Ramos (cell line): ENCODE data around the gene NAMPT.
"Not testable (repeated sequence)": the region's sequence is repeated elsewhere in the genome, so short reads cannot be mapped to it uniquely, and the experiment has no call there.

Source experiments
- in situ Hi-C: fragments of 300-500 bp; cut with MboI; formaldehyde crosslinking; loops from one replicate; pipeline ENCODE4 v1.14.3; 2022; ENCODE audit warnings: low sequenced_read_pairs; ENCODE audit not compliant: unreplicated experiment

NAMPT gene

GRCh38 chr7:106284714-106285050, at the start of gene NAMPT:
Gene NAMPT, minus strand, starts transcription at chr7:106284983. Its CDS starts 99 bp downstream, at chr7:106284884.
- in situ Hi-C loops, result no loop called here

DNA sequence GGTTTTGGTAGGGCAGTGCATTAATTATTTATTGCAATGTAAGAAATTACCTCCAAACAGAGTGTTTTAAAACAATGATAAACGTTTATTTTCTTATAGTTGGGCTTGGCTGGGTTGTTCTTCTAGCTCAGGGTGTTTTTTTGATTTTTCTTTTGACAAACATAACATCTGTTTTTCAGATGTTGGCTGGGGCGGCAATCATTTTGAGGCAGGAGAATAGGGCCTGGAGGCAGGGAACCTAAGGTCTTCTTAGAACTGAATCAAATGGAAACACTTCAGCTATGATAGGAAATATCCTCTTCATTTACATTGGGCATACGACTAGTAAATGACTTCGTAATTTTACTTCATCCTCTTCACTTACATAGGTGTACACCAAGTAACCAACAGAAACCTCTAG, 47.4 kb upstream of the NAMPT start:
- in situ Hi-C loops, result no loop called here

- in situ Hi-C loops, result no loop called here
Measured at GRCh38 chr7:106331441-106332175, 46.8 kb upstream of the NAMPT start.

GRCh38 chr7:106329971-106330733, 45.4 kb upstream of the NAMPT start:
- in situ Hi-C loops, result no loop called here

DNA sequence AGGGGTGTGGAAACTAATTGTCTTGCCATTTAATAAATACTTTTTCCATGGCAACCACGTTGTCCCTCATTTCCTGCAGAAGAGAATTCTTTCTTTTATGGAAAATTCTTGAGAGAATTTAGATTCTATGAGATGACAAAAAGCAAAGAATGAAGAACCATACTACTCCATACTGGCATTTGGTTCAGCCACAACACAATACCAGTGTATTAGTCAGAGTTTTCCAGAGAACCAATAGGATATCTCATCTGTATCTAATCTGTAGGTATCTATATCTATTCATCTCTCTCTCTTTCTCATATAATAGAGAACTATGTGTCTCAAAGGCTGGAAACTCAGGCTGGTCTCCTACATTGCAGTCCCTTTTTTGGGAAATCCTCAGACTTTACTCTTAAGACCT, 44.6 kb upstream of the NAMPT start:
- in situ Hi-C loops, result no loop called here

GRCh38 chr7:106327538-106328481, 43.0 kb upstream of the NAMPT start:
- in situ Hi-C loops, result no loop called here

GRCh38 chr7:106326594-106327537, 42.1 kb upstream of the NAMPT start:
- in situ Hi-C loops, result no loop called here

- in situ Hi-C loops, result not testable (repeated sequence)
Measured at GRCh38 chr7:106324509-106324908, 39.7 kb upstream of the NAMPT start.

- in situ Hi-C loops, result not testable (repeated sequence)
Measured at GRCh38 chr7:106320254-106320770, 35.5 kb upstream of the NAMPT start.

- in situ Hi-C loops, result no loop called here
Measured at GRCh38 chr7:106318482-106318881, 33.7 kb upstream of the NAMPT start.

DNA sequence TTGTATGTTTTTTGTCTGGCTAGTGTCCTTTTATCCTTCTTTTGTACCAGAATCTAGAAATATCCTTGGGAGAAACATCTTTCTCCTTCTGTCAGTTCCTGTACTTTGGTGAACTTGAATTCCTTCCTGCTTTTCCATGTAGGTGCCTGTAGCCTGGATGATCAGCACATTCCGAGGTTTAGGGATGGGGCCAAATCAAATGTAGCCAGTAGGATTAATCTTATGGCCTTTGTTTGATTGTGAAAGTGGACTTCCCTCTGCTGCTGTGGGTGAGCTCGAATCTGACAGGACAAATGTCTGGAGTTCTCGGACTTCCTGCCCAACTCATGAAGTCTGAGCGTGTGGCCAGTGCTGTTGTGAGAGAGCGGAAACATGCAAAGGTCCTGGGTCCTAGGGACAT, 33.2 kb upstream of the NAMPT start:
- in situ Hi-C loops, result no loop called here

DNA sequence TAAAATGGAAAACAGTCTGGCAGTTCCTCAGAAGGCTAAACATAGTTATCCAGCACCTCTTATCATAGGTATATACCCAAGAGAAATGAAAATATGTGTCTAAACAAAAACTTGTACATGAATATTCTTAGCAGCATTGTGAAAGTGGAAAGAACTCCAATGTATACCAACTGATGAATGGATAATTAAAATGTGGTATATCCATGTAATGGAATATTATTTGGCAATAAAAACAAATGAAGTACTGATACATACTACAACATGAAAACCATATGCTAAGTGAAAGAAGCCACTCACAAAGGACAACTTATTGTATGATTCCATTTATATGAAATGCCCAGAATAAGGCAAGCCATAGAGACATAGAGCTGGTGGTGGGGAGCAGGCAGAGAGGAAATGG, 32.2 kb upstream of the NAMPT start:
- in situ Hi-C loops, result no loop called here

- in situ Hi-C loops, result no loop called here
Measured at GRCh38 chr7:106314875-106315274, 30.1 kb upstream of the NAMPT start.

DNA sequence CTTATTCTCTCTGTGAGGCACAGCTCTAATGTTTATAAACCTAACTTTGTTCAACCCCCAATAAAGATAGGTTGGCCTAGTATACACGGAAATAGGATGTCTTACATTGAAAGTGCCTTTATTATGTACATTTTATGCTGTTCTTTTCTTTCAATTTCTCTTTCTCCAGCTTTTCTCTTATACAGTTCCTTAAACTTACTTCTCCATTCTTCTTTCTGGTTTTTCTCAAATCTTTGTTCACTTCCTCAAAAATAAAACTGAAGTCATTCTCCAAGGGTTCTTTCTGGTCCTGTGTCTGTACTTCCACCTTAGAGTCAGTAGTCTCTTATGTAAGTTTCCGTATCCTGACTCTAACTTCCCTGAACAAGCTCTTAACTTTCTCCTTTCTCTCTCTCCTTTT, 29.2 kb upstream of the NAMPT start:
- in situ Hi-C loops, result no loop called here

GRCh38 chr7:106313456-106313901, 28.7 kb upstream of the NAMPT start:
- in situ Hi-C loops, result no loop called here

DNA sequence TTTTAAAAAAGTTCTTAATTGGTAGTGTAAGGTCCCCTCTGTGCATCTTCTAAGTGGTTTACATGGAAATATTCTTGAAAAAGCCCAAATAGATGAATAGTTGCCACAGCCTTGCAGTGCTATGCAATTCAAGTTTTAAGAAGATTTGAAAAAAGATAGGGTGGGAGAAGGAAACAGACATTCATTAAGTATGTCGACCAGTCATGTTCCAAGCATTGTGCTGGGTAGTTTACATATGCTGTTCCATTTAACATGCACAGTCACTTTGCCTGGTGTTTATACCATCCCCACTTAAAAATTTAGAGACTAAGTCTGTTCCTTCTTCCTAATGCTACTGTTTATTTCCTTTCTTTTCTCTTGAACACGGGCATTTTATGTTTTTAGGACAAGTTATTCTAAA, 28.1 kb upstream of the NAMPT start:
- in situ Hi-C loops, result no loop called here

- in situ Hi-C loops, result no loop called here
Measured at GRCh38 chr7:106312099-106312871, 27.5 kb upstream of the NAMPT start.

- in situ Hi-C loops, result no loop called here
Measured at GRCh38 chr7:106309362-106309761, 24.6 kb upstream of the NAMPT start.

GRCh38 chr7:106306256-106306655, 21.5 kb upstream of the NAMPT start:
- in situ Hi-C loops, result no loop called here
